HG03457 (cell line): Measurements from ENCODE around the gene BICD2.

ENCODE experiments used
- ATAC-seq: cut with Tn5 transposase; IDR thresholded peaks from one replicate; pipeline ENCODE4 v1.9.1; 2021; ENCODE audit warnings: moderate number of reproducible peaks; ENCODE audit not compliant: unreplicated experiment

The BICD2 gene

DNA sequence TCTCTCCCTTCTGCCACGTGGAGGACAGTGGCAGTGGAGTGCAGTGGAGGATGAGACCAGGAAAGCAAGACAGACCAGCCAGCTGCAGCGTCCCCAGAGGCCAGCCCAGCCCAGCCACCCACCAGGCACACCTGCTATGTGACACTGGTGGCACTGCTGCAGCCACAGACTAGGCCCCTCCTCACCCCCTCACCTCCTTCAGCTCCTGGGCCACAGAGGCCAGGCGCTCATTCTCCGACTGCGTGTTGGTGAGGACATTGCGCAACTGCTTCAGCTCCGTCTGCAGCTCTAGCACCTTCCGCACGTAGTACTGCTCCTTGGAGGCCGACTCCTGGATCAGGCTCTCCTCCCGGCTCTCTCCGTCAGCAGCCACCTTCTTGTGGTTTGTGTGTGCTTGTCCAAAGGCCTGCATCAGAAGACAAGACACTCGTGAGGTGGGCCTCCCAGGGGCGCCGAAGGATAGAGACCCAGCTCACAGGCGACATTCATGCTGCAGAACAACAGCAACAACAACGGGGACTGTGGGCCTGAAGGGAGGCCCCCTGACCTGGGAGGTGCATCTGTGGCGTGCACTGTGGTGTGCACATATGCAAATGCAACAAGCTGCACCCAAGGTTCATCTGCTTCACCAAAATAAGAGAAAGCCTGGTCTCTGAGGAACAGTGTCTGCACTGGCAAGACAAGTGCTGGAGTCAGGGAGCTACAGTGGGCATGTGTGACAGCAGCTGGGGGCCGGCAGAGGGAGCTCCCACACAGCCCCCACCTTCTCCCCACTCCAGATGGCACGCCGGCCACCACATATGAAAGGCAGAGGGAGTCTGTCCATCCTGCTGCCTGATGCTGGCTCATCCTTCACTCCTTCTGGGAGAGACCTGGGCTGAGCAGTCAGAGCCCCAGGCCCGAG is 35.5 kb downstream of the BICD2 start:
- ATAC-seq, result peak; percentile 66

DNA sequence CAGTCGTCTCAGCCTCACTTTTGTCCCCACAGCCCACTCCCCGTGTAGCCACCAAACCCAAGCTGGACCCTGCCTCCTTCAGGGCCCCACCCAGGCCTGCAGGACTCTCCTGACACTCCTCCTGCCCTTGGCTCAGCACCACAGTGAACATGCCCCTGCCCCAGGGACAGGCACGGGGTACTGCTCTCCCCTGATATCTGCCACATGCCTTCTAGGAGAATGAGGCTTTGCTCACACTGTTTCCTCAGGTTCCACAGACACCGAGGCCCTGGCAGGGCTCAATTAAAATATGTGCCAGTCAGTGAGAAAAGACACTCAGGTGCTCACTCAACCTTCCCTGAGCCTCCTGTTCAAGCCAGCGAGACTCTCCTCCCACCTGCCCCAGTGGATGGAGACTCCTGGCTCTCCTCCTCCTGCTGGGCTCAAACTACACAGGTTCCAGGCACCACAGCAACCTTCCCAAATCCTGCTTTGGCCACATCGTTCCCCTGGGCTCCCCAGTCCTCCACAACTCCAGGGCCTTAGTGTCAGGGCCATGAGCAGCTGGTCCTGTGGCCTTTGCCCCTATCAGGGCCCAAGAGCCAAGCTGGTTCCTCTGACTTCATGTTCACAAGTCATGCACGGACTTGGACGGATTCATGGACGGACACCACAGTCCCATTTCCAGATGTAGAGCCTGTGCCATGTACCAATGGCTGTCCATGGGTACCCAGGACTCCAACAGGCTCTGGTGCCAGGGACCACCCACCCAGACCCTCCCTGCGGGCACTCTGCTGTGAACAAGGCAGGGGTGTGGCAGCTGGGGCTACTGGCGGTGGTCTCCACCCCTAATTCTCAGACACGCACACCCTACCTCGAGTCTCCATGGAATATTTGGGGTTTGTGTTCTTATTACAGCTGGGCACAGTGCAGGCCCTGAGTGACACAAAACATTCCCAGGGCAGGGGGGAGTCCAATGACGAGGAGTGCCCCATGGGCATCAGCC is 36.6 kb downstream of the BICD2 start:
- no peak for ATAC-seq

DNA sequence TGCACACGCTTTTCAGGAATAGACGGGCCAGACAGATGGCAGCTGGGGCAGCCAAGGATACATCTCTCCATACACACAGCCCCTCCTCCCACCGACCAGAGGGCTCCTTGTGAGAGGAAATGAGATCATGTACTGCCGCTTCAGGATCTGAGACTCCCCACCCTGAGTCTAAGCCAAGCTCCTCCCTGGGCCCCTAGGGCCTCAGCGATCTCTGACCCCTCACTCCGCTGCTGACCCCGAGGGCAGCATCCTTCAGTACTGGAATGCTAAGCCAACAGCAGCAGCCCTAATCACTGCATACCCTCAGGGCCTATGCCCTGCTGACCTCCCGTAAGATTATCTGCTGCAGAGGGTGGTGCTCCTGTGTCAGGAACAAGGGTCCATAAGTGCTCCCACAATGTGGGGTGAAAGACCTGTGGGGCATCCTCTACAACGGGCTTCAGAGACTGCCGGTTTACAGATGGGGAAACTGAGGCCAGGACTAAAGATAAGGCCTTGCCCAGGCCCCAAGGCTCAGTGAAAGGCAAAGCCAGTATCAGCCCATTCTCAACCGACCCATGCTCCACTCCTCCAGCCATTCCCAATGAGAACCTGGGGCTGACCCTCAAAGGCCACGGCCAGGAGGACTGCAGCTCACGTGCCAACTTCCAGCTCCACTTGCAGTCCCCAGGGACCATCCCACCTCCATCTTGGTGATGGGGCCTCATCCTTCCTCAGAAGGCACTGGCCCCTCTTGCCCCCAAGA is 37.5 kb downstream of the BICD2 start:
- ATAC-seq, result no peak

DNA sequence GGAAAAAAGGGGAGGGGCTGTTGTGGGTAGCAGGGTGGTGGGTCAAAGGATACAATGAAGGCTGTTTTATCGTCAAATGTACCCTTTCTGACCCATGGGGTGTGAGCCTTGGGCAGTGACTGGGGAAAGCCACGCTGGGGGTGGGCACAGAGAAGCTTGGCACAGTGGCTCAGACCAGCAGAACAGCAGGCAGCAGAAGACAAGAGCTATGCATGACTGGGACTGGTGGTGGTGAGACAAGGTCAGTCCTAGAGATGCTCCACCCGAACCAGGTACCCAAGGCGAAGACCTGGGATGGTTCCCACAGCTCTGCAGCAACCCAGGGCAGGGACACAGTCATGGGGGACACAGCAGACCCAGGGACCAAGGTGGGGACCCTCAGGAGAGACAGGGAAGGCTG is 38.3 kb downstream of the BICD2 start:
- no peak for ATAC-seq

DNA sequence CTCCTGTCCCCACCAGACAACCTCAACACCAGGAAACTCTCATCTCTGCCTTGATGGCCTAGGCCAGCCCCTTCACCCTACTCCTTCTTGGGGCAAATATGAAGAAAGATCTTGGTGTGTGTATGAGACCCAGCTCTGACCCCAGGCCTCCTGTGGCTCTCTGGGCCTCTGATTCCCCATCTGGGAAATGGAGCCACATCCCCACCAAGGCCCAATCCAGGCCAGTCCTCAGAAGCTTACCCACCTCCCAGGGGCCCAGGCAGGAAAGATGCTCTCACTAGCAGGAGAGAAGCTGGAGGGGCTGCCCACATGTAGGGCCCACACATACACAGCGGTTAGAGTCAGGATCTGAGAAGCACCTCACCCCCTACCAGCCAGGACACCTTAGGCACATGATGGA is 38.9 kb downstream of the BICD2 start:
- ATAC-seq, result no peak

DNA sequence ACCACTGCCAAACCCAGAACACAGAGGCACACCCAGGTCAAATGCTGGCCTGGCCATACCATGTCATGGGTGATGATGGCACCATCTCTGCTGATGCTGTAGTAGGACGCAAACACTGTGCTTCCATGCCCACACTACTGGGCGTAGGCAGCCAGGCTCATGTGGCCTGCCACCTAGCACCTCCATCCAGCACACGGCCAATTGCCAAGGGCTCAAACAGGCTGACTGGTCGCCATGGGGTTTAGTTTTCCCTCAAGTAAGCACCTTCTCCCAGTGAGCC is 39.4 kb downstream of the BICD2 start:
- no peak for ATAC-seq

DNA sequence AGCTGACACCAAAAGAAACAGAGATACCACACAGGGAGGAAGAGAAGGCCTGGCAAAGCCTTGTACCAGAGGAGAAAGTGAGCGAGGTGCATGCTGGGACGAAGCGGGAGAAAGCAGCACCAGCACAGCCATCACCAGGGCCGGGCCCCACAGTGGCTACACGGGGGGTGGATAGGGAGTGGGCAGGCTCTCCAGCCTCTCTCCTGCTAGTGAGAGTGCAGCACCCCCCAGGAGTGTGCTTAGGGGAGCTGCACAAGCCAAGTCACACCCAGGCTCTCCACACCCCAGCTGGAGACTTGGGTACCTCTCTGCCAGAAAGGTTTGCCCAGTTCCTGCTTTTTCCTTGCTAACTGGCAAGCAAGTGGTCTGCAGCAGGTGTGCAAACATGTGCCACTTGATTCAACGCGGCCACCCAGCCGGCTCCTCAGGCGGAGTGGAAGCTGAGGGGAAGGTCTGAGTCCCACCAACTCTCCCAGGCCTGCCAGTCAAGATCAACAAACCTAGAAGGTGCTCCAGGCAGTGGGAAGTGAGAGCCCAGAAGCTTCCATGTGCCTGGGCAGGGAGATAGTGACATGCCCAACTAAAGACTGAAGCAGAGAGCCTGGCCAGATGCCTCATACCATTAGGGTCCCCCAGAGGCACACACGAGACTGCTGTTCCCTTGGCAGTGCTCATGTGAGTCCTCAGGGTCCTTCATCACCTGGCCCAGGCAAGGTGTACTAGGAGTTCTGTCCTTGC is 39.9 kb downstream of the BICD2 start:
- ATAC-seq, result no peak

DNA sequence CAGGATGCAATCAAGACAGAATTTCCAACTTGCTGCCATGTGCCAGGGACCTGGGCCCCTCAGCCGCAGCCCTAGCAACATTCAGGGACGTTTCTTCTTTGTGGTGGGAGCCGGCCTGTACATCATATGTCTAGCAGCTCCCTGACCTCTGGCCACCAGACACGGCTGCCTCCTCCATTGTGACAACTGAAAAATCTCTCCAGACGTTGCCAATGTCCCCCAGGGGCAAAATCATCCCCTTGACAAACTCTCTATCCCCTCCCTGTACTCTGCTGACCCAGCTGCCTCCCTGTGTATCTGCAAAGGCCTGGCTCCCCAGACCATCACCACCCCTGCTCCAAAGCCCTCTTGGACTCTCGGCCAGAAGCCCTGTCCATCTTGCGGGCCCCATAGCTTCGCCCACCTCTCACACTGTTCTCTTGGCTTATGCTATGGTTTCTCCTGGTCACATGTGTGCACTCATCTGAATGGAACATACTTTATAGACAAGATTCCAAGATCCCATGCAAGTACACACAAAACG is 40.8 kb downstream of the BICD2 start:
- ATAC-seq, result no peak

DNA sequence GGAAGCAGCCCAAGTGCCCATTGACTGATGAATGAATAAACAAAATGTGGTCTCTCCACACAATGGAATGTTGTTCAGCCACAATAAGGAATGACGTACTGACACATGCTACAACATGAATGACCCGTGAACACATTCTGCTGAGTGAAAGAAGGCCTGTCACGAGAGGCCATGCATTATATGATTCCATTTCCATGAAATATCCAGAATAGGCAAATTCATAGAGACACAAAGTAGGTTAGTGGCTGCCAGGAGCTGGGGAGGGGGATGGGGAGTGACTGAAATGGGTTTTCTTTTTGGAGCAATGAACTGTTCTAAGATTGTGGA is 41.4 kb downstream of the BICD2 start:
- no peak for ATAC-seq

DNA sequence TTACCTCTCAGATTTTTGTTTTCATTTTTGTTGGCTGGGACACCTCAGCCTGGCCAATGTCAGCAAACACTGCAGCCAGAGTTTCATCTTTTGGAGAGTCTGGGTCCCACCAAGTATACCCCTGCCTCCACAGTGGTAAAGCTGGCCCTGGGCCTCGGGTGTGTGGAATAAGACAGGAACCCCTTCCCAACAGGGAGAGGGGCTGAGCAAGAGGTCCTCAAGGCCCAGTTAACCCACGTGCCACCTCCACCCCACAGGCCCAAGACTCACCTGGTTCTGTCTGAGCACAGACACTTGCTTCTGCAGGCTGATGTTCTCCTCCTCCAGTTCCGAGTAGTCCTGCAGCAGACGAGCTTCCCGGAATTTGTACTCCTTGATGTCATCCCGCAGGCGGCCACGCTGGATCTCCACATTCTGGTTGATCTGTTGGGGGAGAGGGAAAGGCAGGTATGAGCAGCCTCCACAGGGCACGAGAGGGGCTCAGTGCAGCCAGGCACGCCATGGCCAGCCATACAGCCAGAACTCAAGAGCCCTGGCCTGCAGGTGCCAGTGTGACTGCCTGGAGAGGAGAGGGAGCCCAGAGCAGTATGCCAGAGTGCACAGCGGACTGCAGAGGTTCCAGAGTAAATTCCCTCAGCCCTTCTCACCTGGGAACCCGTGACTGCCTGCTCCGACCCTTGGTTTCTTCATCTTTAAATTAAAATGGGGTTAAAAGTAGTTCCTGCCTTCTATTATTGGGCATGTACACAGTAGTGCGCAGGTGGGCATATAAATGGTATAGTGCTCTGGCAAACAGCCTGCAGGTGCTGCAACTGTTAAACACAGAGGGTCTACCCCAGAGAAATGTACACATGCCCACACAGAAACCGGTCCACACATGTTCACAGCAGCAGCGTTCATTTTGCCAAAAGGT is 42.0 kb downstream of the BICD2 start:
- no peak for ATAC-seq

DNA sequence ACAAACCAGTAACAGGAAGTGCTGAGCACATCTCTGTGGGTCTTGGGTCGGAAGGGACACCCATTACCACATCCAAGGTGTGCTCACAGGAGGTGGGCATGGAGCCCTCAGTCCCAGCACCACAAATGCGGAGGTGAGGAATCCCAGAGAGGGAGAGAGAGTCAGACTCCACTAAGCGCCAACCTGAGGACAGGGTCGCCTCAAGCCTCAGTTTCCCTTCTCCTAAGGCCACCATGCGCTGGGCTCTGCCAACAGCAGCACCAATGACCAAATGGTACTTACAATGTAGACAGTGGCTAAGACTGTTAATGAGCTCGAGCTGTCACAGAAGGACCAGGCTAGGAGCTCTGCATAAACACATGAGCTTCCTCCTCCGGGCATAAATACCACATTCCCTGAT is 43.1 kb downstream of the BICD2 start:
- no peak for ATAC-seq

DNA sequence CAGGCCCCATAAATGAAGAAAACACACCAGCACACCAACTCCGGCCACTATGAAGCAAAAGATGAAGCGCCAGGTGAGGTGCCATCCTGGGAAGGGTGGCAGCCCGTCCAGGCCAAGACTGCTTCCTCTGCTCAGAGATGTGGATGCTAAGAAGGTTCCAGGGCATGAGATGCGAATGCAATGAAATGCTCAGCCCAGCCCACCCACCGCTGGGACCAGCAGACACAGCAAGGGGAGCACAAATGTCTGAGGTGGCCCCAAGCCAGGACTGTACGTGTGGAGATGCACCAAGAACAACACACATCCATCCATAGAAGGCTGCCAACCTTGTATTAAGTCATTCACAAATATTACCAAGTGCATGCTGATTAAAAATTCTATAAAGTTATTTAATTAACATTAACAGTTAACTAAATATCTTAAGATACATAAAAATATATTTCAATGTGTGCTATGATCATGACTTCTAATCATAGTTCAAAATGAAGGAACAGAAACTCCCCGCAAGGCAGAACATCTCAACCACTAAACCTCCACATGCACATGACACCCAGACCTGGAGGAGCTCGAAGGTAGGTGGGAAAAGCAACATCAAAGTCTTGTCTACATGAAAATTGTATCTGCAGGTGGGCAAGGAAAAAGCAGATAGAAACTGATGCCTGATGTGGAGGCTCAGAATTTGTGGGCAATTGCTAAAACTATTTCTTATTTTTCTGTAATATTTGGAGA is 43.7 kb downstream of the BICD2 start:
- ATAC-seq, result no peak

DNA sequence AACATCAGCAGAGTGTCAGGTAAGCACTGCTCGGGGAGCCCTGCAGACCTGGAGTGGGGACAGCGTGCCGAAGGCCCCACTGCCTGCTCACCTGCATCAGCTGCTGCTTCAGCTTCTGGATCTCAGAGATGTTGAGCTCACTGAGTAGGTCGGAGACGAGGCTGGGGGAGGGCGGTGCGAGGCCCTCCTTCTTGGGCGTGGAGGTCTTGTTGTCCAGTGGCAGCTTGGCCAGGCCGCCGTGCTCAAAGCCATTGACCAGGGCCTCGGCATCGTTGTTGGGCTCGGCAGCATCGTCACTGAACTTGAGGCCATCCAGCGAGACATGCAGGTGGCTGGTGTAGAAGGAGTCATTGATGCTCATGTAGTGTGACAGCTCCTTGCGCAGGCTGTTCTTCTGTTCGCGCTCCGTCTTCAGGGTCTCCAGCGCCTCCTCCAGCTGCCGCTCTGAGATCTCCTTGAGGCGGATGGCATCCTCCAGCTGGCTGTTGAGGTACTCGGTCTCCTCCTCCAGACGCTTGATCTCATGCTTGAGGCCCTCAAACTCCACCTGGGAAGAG is 44.3 kb downstream of the BICD2 start:
- no peak for ATAC-seq

DNA sequence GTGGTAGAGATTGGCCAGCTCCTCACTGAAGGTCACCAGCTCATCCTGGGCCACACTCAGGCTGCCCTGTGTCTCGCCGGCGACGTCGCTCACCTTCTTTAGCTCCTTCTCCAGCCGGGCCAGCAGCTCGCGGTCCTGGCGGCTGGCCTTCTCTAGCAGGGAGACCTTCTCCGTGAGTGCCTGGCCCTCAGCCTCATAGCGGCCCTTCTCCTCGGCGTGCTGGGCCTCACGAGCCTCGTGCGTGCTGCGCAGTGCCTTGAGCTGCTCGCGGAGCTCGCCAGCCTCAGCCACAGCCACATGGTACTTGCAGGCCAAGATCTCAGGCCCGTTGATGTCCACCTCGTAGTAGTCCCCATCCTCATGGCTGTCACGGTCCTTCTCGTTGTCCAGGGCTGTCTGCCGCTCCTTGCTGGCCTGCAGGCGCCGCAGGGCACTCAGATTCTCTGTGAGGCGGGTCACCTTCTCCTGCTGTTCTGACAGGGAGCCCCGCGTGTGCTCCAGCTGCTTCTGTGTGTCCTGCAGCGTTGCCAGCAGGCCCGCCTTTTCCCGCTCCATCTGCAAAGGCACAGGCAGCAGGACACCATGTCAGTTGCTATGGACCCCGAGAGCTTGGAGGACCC is 45.5 kb downstream of the BICD2 start:
- ATAC-seq, result no peak

DNA sequence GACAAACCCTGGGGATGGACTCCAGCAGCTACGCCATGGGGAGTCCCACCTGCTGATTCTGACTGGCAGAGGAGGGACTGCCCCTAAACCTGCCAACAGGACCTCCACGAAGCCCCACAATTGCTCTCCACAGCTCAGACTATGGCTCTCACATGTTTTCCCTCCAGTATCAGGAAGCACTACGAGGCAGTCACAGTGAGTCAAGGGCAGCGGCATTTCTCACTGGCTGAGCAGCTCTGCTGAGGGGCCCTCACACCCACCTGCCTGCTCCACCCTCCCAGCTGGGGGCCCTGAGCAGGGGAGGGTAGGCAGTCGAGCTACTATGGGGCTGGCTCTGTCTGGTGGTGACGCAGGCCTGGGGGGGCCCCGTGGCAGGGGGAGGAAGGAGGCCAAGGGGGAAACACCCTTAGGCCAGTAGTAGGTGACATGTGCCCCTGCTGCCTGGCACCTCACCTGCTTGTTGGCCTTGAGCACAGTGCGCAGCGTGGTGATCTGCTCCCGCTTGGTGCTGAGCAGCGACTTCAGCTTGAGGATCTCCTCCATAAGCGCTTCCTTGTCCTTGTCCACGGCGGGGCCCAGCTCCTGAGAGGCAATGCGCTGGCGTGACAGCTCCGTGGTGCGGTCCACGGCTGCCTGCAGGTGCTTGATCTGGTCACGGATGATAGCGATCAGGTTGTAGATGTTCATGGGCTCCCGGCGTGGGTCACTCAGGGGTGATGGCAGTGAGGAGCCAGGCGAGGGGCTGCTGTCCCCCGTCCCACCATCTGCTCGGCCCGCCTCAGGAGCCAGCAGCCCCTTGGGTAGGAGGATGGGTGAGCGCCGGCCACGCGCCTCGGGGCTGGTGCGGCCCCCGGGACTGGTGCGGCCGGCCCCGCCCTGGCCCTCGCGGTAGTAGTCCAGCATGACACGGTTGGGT is 46.3 kb downstream of the BICD2 start:
- ATAC-seq, result no peak

DNA sequence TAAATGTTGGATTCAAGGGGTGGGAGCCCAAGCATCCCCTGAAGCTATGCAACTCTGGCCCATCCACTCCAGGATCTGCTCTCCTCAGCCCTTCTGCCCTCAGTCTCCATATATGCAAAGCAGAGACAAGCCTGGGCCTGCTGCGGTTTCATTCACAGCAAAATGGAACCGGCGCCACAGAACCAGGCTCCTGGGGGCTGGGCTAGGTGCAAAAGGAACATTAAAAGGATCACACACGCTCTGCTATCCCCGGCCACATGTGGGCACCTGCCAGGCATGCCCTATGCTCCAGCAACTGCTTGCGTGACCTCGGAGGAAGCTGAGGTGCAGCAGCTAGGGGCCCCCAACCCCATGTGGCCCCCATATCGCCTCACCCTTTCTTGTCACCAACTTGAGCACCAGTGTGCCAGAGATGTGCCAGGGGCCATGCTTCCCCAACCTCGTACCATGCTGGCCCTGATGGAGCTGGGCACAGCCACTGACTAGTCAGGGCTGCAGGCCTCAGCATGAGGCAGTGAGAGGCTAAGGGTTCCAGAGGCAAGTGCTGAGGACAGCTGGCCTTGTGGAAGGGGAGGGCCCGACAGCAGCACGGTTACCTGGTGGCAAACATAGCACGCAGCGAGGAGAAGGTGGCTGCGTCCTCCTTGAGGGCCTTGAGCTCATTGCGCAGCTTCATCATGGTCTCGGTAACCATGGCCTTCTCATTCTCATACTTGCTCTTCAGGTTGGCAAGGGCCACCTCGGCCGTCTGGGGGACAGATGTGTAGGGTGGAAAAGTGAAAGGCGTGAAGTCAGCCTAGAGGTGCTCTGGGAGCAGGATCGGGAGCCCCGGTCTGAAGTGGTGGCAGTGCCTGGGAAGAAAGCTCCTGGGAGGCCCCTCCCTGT is 47.2 kb downstream of the BICD2 start:
- ATAC-seq, result no peak
